Endodermal cell (in vitro differentiated cells): ENCODE measurements around the gene MRPS11. TPM values are rescaled to one million over a fixed set of nuclear protein-coding genes. Genes with fewer than 3 reads are reported as not detected.

Experiments
- DNase-seq: peaks from one replicate; pipeline ENCODE4 v3.0.0-alpha.2; 2017
- H3K27ac ChIP-seq: 2 replicates; pipeline ENCODE4 v1.5.1; 2013; ENCODE audit warnings: mild to moderate bottlenecking, low read depth, low read length, moderate library complexity
- H3K27me3 ChIP-seq: 2 replicates; pipeline ENCODE4 v1.6.1; 2013; ENCODE audit warnings: mild to moderate bottlenecking, low read length, moderate library complexity; ENCODE audit not compliant: insufficient read depth, control insufficient read depth, poor library complexity, severe bottlenecking
- H3K36me3 ChIP-seq: 2 replicates; pipeline ENCODE4 v1.7.0; 2013; ENCODE audit warnings: mild to moderate bottlenecking, low read length, moderate library complexity; ENCODE audit not compliant: control insufficient read depth, insufficient read depth
- H3K4me1 ChIP-seq: one replicate; pipeline ENCODE4 v1.7.0; 2013; ENCODE audit warnings: low read length; ENCODE audit not compliant: control insufficient read depth, insufficient read depth
- H3K4me3 ChIP-seq: 2 replicates; pipeline ENCODE4 v1.5.1; 2013; ENCODE audit warnings: mild to moderate bottlenecking, low read length, moderate library complexity
- H3K9ac ChIP-seq: 2 replicates; pipeline ENCODE4 v1.6.1; 2013; ENCODE audit warnings: mild to moderate bottlenecking, low read length, moderate library complexity; ENCODE audit not compliant: poor library complexity, severe bottlenecking; ENCODE audit errors: extremely low read depth
- H3K9me3 ChIP-seq: 2 replicates; pipeline ENCODE4 v1.6.1; 2013; ENCODE audit warnings: mild to moderate bottlenecking, low read length, moderate library complexity; ENCODE audit not compliant: control insufficient read depth
- H3K27ac Mint-ChIP-seq: 2 replicates; pipeline ENCODE4 v1.8.0; 2020; ENCODE audit warnings: mixed read lengths
- H3K27me3 Mint-ChIP-seq: 2 replicates; pipeline ENCODE4 v1.8.0; 2021; ENCODE audit warnings: mild to moderate bottlenecking, mixed read lengths; ENCODE audit not compliant: insufficient read depth
- H3K36me3 Mint-ChIP-seq: 2 replicates; pipeline ENCODE4 v1.8.0; 2020; ENCODE audit warnings: low read depth, mixed read lengths
- H3K4me1 Mint-ChIP-seq: 2 replicates; pipeline ENCODE4 v1.8.0; 2020; ENCODE audit warnings: mixed read lengths
- H3K4me3 Mint-ChIP-seq: 2 replicates; pipeline ENCODE4 v1.8.0; 2020; ENCODE audit warnings: mild to moderate bottlenecking, moderate library complexity, mixed read lengths
- H3K9me3 Mint-ChIP-seq: 2 replicates; pipeline ENCODE4 v1.8.0; 2020; ENCODE audit warnings: mild to moderate bottlenecking, mixed read lengths
- WGBS, 2 experiments: methylation state at CpG; one replicate each; pipeline versions ENCODE4 v1.1.5 to v1.1.7; 2013; ENCODE audit warnings: missing lambda C conversion rate in 2 of 2, mixed read lengths in 1 of 2; ENCODE audit not compliant: insufficient coverage in 1 of 2, insufficient read length in 1 of 2; 5-methylcytosine and 5-hydroxymethylcytosine counted together
- total RNA-seq, 2 donors: library from RNA; stranded (reverse); fragmentation: NEBNext Ultra II Directional in 1 of 2; extraction: Animal tissue kit (Norgen Biotek cat#: 25700) in 1 of 2; gene quantifications; 2 replicates in 1 of 2; 3 replicates in 1 of 2; pipeline ENCODE4 v1.2.1, GENCODE V29; 2021
- TF ChIP-seq, protein P1 (sequence below): fragments of 200-600 bp; sonication (generic); conservative IDR thresholded peaks from 2 replicates; pipeline ENCODE4 v1.5.0; 2021; ENCODE audit warnings: antibody characterized with exemption, mild to moderate bottlenecking

The MRPS11 gene
- total RNA-seq, 2 donors from 2014 or later, result 44.8 to 49.0 TPM

DNA sequence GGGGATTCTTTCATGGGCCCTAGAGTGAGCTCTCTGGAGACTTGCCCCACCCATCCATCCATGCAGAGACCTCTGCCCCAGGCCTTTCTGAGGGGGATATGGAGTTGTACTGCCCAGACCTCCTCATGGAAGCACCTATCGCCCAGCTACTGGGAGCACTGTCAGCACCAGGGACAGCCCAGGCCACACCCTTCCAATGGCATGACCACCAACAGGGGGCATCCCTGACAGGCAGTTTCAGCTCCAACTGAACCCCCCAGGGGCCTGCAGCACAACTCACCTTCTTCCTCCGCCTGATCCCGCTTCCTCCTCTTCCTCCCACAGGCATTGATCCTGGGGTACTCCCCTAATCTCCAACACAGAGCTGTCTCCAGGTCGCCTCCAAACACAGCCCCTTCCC, 21.8 kb downstream of the MRPS11 start:
- TF ChIP-seq, protein P1, sequence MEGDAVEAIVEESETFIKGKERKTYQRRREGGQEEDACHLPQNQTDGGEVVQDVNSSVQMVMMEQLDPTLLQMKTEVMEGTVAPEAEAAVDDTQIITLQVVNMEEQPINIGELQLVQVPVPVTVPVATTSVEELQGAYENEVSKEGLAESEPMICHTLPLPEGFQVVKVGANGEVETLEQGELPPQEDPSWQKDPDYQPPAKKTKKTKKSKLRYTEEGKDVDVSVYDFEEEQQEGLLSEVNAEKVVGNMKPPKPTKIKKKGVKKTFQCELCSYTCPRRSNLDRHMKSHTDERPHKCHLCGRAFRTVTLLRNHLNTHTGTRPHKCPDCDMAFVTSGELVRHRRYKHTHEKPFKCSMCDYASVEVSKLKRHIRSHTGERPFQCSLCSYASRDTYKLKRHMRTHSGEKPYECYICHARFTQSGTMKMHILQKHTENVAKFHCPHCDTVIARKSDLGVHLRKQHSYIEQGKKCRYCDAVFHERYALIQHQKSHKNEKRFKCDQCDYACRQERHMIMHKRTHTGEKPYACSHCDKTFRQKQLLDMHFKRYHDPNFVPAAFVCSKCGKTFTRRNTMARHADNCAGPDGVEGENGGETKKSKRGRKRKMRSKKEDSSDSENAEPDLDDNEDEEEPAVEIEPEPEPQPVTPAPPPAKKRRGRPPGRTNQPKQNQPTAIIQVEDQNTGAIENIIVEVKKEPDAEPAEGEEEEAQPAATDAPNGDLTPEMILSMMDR, result peak; percentile 68
- H3K4me1 ChIP-seq, result peaks cover 11% of the 10 kb centered on the region
- H3K4me1 Mint-ChIP-seq, result peaks cover 39% of the 10 kb centered on the region
- no peaks in the 10 kb centered on the region for H3K27me3 ChIP-seq
- peaks cover 15% of the 10 kb centered on the region for H3K27me3 Mint-ChIP-seq
- H3K9me3 Mint-ChIP-seq, result no peaks in the 10 kb centered on the region
- WGBS, 2 experiments, result 87 to 90% methylated on average over 2 to 4 of the region's 4 CpGs
- no peaks in the 10 kb centered on the region for H3K36me3 ChIP-seq
- no peak overlapping the region for H3K27ac Mint-ChIP-seq
- peak; percentile 74 for DNase-seq
- H3K27ac ChIP-seq, result no peak overlapping the region
- no peaks in the 10 kb centered on the region for H3K36me3 Mint-ChIP-seq
- no peak overlapping the region for H3K4me3 Mint-ChIP-seq
- no peaks in the 10 kb centered on the region for H3K9me3 ChIP-seq
- H3K9ac ChIP-seq, result no peak overlapping the region
- no peak overlapping the region for H3K4me3 ChIP-seq

DNA sequence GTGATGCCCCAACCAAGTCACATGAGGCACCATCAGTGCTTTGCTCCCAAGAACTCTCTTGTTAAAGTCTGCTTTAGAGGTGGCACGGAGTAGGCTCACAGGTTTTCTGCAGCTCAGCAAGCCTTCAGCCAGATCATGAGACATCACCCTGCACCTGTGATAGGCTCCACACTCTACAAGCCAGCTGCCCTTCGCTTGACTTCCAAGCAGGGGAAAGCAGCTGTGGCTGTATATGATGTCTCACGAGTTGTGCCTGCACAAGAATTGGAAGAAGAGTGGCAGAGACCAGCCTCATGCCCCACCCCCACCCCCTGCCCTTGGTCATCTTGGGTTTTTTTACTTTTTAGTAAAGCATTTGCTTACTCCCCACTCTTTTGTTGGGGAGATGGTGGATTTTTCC, 22.5 kb downstream of the MRPS11 start:
- H3K27ac ChIP-seq, result no peak overlapping the region
- no peak overlapping the region for H3K9ac ChIP-seq
- Mint-ChIP-seq H3K27me3 (peaks cover 14% of the 10 kb centered on the region), H3K9me3 (no peaks in the 10 kb centered on the region), H3K27ac (no peak overlapping the region), H3K36me3 (no peaks in the 10 kb centered on the region), H3K4me3 (no peak overlapping the region), H3K4me1 (peaks cover 39% of the 10 kb centered on the region)
- H3K27me3 ChIP-seq, result no peaks in the 10 kb centered on the region
- no peak overlapping the region for H3K4me3 ChIP-seq
- TF ChIP-seq, protein P1, result no peak
- 90 to 100% methylated on average over 2 to 3 of the region's 3 CpGs for WGBS, 2 experiments
- H3K4me1 ChIP-seq, result peaks cover 14% of the 10 kb centered on the region
- DNase-seq, result no peak
- H3K36me3 ChIP-seq, result no peaks in the 10 kb centered on the region
- no peaks in the 10 kb centered on the region for H3K9me3 ChIP-seq

DNA sequence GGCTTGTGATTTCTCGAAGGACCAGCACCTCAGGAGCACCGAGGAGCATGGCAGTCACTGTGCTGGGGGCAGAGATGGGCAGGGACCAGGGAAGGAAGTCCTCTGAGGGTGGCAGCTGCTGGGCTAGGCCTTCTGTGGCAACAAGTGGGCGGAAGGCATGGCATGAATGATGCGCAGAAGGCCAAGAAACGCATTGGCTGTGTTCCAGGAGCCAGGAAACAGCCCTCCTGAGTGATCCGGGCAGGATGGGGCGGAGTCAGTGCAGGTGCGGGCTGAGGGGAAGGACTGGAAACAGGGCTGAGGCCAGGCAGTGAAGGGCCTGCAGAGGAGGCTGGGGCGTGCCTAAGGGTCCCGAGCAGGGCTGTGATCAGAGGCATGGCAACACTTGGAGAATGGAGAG, 23.6 kb downstream of the MRPS11 start:
- peaks cover 10% of the 10 kb centered on the region for H3K4me1 ChIP-seq
- no peak overlapping the region for H3K4me3 ChIP-seq
- H3K9me3 ChIP-seq, result no peaks in the 10 kb centered on the region
- H3K27me3 ChIP-seq, result no peaks in the 10 kb centered on the region
- no peaks in the 10 kb centered on the region for H3K36me3 Mint-ChIP-seq
- no peak overlapping the region for H3K4me3 Mint-ChIP-seq
- H3K9me3 Mint-ChIP-seq, result no peaks in the 10 kb centered on the region
- no peak for DNase-seq
- no peak overlapping the region for H3K27ac ChIP-seq
- H3K27me3 Mint-ChIP-seq, result peaks cover 12% of the 10 kb centered on the region
- no peak overlapping the region for H3K9ac ChIP-seq
- WGBS, 2 experiments, result 90 to 92% methylated on average over 8 to 10 of the region's 10 CpGs
- H3K36me3 ChIP-seq, result no peaks in the 10 kb centered on the region
- H3K4me1 Mint-ChIP-seq, result peaks cover 44% of the 10 kb centered on the region
- H3K27ac Mint-ChIP-seq, result no peak overlapping the region
- TF ChIP-seq, protein P1, result no peak
